GM12878 (cell line): ENCODE results near the gene IDS. TPM values are rescaled to one million over a fixed set of nuclear protein-coding genes. Genes with fewer than 3 reads are reported as not detected.

Source experiments
- ATAC-seq: fragments of 200-7000 bp; cut with Tn5 transposase; 3 replicates; pipeline ENCODE4 v1.9.1; 2020; ENCODE audit warnings: mild to moderate bottlenecking, moderate library complexity
- BruUV-seq: library from RNA; stranded (reverse); fragments of 400-500 nt; replicated peaks from 2 replicates; lab custom pipeline; 2021; lab: Mats Ljungman, UMichigan
- CTCF ChIA-PET: fragments of 300-600 bp; sonication (Branson Sonifier 250); formaldehyde crosslinking; extraction: SDS; loops from one replicate; lab custom pipeline; 2021; ENCODE audit warnings: inconsistent platforms; lab: Yijun Ruan, JAX
- POLR2A ChIA-PET: fragments of 350-600 bp; formaldehyde crosslinking; extraction: SDS; loops from one replicate; lab custom pipeline; 2021; ENCODE audit warnings: inconsistent platforms; lab: Charles Lee
- RAD21 ChIA-PET: fragments of 300-600 bp; sonication (Branson Sonifier 250); formaldehyde crosslinking; loops from one replicate; lab custom pipeline; 2023; ENCODE audit warnings: antibody characterized with exemption; ENCODE audit not compliant: unreplicated experiment; lab: Charles Lee
- SMC1A ChIA-PET: fragments of 300-600 bp; sonication (Branson Sonifier 250); formaldehyde crosslinking; loops from one replicate; lab custom pipeline; 2023; ENCODE audit not compliant: unreplicated experiment, uncharacterized antibody; lab: Charles Lee
- DNase-seq: peaks from one replicate; pipeline ENCODE4 v3.0.0-alpha.2; 2011; ENCODE audit warnings: low read depth, low spot score
- FAIRE-seq: peaks from 3 replicates; lab custom pipeline; 2011; peaks lifted over from hg19 to GRCh38; lab: Jason Lieb, UNC
- H2AFZ ChIP-seq: 2 replicates; pipeline ENCODE4 v1.6.0; 2011; ENCODE audit warnings: low read depth, low read length, control low read depth; ENCODE audit not compliant: control insufficient read depth
- H3K27ac ChIP-seq: 2 replicates; pipeline ENCODE4 v1.5.1; 2011; ENCODE audit warnings: control low read depth; ENCODE audit not compliant: control insufficient read depth, insufficient read depth
- H3K27me3 ChIP-seq, 2 experiments: replicated peaks in 1 of 2; 2 replicates each; pipeline versions ENCODE4 v1.6.0 to v1.6.1; 2011; ENCODE audit warnings: low read length in 1 of 2; ENCODE audit not compliant: control insufficient read depth in 2 of 2, insufficient read depth in 2 of 2
- H3K36me3 ChIP-seq, 2 experiments: 2 replicates each; pipeline ENCODE4 v1.5.1; 2011; ENCODE audit warnings: low read length in 1 of 2; ENCODE audit not compliant: control insufficient read depth in 2 of 2, insufficient read depth in 2 of 2
- H3K4me1 ChIP-seq: 2 replicates; pipeline ENCODE4 v1.6.1; 2011; ENCODE audit warnings: mild to moderate bottlenecking, low read length, moderate library complexity, mixed read lengths; ENCODE audit not compliant: control insufficient read depth, insufficient read depth
- H3K4me2 ChIP-seq: 2 replicates; pipeline ENCODE4 v1.6.0; 2011; ENCODE audit warnings: control low read depth; ENCODE audit not compliant: control insufficient read depth, insufficient read depth
- H3K4me3 ChIP-seq: fragments of 200-600 bp; sonication (generic); 2 replicates; pipeline ENCODE4 v1.5.1; 2016
- H3K79me2 ChIP-seq: 2 replicates; pipeline ENCODE4 v1.6.0; 2011; ENCODE audit warnings: low read length; ENCODE audit not compliant: control insufficient read depth, insufficient read depth
- H3K9ac ChIP-seq: 2 replicates; pipeline ENCODE4 v1.8.0; 2011; ENCODE audit warnings: low read length, control low read depth, mixed read lengths; ENCODE audit not compliant: control insufficient read depth, insufficient read depth
- H3K9me3 ChIP-seq: replicated peaks from 3 replicates; pipeline ENCODE4 v1.5.1; 2011; ENCODE audit warnings: mild to moderate bottlenecking, low read length; ENCODE audit not compliant: control insufficient read depth, insufficient read depth
- H4K20me1 ChIP-seq: 2 replicates; pipeline ENCODE4 v1.6.0; 2011; ENCODE audit not compliant: control insufficient read depth, insufficient read depth
- ESRRA ChIP-seq: IDR thresholded peaks from 2 replicates; pipeline ENCODE4 v1.6.1; 2012; ENCODE audit warnings: mild to moderate bottlenecking, low read length, improper control_type of control experiment
- HDAC6 ChIP-seq: fragments of 200-600 bp; sonication (generic); IDR thresholded peaks from one replicate; pipeline ENCODE4 v1.8.0; 2017; ENCODE audit warnings: antibody characterized with exemption; ENCODE audit not compliant: unreplicated experiment
- NFYA ChIP-seq: IDR thresholded peaks from 2 replicates; pipeline ENCODE4 v1.6.1; 2011; ENCODE audit warnings: low read depth, mild to moderate bottlenecking, low read length, improper control_type of control experiment, borderline replicate concordance
- NRF1 ChIP-seq: conservative IDR thresholded peaks from 2 replicates; pipeline ENCODE4 v1.6.1; 2011; ENCODE audit warnings: mild to moderate bottlenecking, low read depth, low read length, improper control_type of control experiment
- PAX8 ChIP-seq: fragments of 450-650 bp; IDR thresholded peaks from 2 replicates; pipeline ENCODE4 v1.6.1; 2017; ENCODE audit warnings: mild to moderate bottlenecking, moderate library complexity
- WGBS: methylation state at CpG from one replicate; pipeline ENCODE4 v1.1.6; 2016; ENCODE audit warnings: low lambda C conversion rate; ENCODE audit not compliant: insufficient replicate concordance, insufficient coverage; ENCODE audit errors: missing lambda C conversion rate; 5-methylcytosine and 5-hydroxymethylcytosine counted together
- in situ Hi-C: fragments of 300-500 bp; cut with MboI; formaldehyde crosslinking; loops from 9 replicates; pipeline ENCODE4 v1.14.3; 2018; ENCODE audit warnings: mixed read lengths
- intact Hi-C: fragments of 100-400 bp; cut with micrococcal nuclease; formaldehyde crosslinking; loops from one replicate; pipeline ENCODE4 v1.14.2; 2022; ENCODE audit not compliant: unreplicated experiment
- polyA plus RNA-seq, 11 experiments: library from polyadenylated mRNA; depleted of rRNA in 4 of 11; unstranded in 6 of 11; stranded (reverse) in 5 of 11; fragments of >200 nt; fragmentation: Nextera tagmentation in 4 of 11; fragmentation: Illumina TruSeq in 1 of 11; extraction: Ambion mirVana in 4 of 11; extraction: Trizol in 1 of 11; gene quantifications; 1 replicate in 1 of 11; 2 replicates in 10 of 11; pipeline versions ENCODE4 v1.2.1 to v1.2.3, GENCODE V29; 2011 to 2016; ENCODE audit warnings: inconsistent platforms in 2 of 11, missing spikeins in 2 of 11, low read depth in 1 of 11
- total RNA-seq, 4 experiments: library from RNA; depleted of rRNA in 3 of 4; stranded (reverse); fragments of >200 nt in 3 of 4; fragmentation: Illumina TruSeq in 1 of 4; extraction: Trizol in 1 of 4; gene quantifications; 2 replicates each; pipeline versions ENCODE4 v1.2.1 to v1.2.3, GENCODE V29; 2013 to 2021
- TF ChIP-seq, protein P1 (sequence below): fragments of 450-650 bp; IDR thresholded peaks from 2 replicates; pipeline ENCODE4 v1.6.1; 2016; ENCODE audit warnings: mild to moderate bottlenecking
- TF ChIP-seq, protein P2 (sequence below): IDR thresholded peaks from 2 replicates; pipeline ENCODE4 v1.6.1; 2012; ENCODE audit warnings: improper control_type of control experiment, low read depth, low read length; ENCODE audit not compliant: insufficient replicate concordance

The IDS gene
- total and polyA plus RNA-seq, 10 of the 15 experiments (the other 5 are each of a cell fraction or from before 2014, with no cell fraction given) = 6.1 to 79.1 (median 51.7) TPM

DNA sequence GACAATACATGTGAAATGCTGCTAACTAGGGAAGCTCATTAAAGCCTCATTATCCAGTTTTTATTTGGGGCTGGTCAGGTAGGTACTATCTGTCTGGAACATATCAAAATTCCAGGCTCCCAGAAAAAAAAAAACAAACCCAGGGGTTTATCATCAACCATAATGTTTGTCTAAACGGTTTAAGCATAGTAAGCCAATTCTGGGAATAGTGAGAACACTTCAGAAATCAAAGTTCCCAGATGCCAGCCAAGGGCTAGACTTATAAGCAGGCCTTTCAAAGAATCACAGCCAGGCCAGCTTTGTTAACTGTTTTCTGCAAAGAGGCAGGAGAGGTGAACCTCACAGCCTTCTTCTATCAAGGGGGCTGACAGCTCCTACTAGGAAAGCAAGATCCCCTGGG lies 8.1 kb downstream of the IDS start:
- H3K9me3 ChIP-seq = no peaks in the 10 kb centered on the region
- no peaks in the 10 kb centered on the region for H3K27me3 ChIP-seq
- SMC1A ChIA-PET = interaction anchor here (1.4 kb wide), 1 partner anchor 16 kb away, joined by 3 read pairs; no protein-coding TSS in a partner anchor
- DNase-seq (no peak), FAIRE-seq (no peak), ATAC-seq (no peak)
- no peak overlapping the region for H3K9ac ChIP-seq
- intact Hi-C loops (no loop called here), in situ Hi-C loops (no loop called here)
- no peaks in the 10 kb centered on the region; the same call in 1 of the 2 replicates for H4K20me1 ChIP-seq
- H3K36me3 ChIP-seq = peaks cover 5 to 10% of the 10 kb centered on the region in 2 experiments; a peak in 3 of 4 replicates
- peaks cover 17% of the 10 kb centered on the region for H3K4me1 ChIP-seq
- TF ChIP-seq NRF1 = no peak
- TF ChIP-seq ESRRA = no peak
- no peak for TF ChIP-seq PAX8
- no peak for TF ChIP-seq HDAC6
- TF ChIP-seq, protein P1, sequence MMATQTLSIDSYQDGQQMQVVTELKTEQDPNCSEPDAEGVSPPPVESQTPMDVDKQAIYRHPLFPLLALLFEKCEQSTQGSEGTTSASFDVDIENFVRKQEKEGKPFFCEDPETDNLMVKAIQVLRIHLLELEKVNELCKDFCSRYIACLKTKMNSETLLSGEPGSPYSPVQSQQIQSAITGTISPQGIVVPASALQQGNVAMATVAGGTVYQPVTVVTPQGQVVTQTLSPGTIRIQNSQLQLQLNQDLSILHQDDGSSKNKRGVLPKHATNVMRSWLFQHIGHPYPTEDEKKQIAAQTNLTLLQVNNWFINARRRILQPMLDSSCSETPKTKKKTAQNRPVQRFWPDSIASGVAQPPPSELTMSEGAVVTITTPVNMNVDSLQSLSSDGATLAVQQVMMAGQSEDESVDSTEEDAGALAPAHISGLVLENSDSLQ = no peak
- TF ChIP-seq NFYA = no peak
- TF ChIP-seq, protein P2, sequence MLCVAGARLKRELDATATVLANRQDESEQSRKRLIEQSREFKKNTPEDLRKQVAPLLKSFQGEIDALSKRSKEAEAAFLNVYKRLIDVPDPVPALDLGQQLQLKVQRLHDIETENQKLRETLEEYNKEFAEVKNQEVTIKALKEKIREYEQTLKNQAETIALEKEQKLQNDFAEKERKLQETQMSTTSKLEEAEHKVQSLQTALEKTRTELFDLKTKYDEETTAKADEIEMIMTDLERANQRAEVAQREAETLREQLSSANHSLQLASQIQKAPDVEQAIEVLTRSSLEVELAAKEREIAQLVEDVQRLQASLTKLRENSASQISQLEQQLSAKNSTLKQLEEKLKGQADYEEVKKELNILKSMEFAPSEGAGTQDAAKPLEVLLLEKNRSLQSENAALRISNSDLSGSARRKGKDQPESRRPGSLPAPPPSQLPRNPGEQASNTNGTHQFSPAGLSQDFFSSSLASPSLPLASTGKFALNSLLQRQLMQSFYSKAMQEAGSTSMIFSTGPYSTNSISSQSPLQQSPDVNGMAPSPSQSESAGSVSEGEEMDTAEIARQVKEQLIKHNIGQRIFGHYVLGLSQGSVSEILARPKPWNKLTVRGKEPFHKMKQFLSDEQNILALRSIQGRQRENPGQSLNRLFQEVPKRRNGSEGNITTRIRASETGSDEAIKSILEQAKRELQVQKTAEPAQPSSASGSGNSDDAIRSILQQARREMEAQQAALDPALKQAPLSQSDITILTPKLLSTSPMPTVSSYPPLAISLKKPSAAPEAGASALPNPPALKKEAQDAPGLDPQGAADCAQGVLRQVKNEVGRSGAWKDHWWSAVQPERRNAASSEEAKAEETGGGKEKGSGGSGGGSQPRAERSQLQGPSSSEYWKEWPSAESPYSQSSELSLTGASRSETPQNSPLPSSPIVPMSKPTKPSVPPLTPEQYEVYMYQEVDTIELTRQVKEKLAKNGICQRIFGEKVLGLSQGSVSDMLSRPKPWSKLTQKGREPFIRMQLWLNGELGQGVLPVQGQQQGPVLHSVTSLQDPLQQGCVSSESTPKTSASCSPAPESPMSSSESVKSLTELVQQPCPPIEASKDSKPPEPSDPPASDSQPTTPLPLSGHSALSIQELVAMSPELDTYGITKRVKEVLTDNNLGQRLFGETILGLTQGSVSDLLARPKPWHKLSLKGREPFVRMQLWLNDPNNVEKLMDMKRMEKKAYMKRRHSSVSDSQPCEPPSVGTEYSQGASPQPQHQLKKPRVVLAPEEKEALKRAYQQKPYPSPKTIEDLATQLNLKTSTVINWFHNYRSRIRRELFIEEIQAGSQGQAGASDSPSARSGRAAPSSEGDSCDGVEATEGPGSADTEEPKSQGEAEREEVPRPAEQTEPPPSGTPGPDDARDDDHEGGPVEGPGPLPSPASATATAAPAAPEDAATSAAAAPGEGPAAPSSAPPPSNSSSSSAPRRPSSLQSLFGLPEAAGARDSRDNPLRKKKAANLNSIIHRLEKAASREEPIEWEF = no peak
- CTCF ChIA-PET = no interaction called here
- no peak overlapping the region for H3K4me2 ChIP-seq
- H3K79me2 ChIP-seq = no peaks in the 10 kb centered on the region; the same call in 1 of the 2 replicates
- no TSS peak for BruUV-seq
- no peak overlapping the region for H3K27ac ChIP-seq
- WGBS = 71% methylated on average over 1 of the region's 1 CpG
- RAD21 ChIA-PET = no interaction called here
- no peak overlapping the region for H3K4me3 ChIP-seq
- no peak overlapping the region for H2AFZ ChIP-seq
- POLR2A ChIA-PET = no interaction called here
